CD4-positive, alpha-beta T cell (primary cell): ENCODE results near the gene LYST. TPM values are rescaled to one million over a fixed set of nuclear protein-coding genes. Genes with fewer than 3 reads are reported as not detected.
"Not testable (repeated sequence)": the region's sequence is repeated elsewhere in the genome, so short reads cannot be mapped to it uniquely, and the experiment has no call there.

Source experiments
- ATAC-seq: fragments of 200-7000 bp; cut with Tn5 transposase; one replicate; pipeline ENCODE4 v1.10.0; 2022; ENCODE audit warnings: mild to moderate bottlenecking; ENCODE audit not compliant: poor library complexity
- CTCF ChIA-PET: fragments of 350-600 bp; sonication (Branson Sonifier 250); formaldehyde crosslinking; loops from one replicate; lab custom pipeline; 2021; ENCODE audit warnings: antibody characterized with exemption, inconsistent platforms; lab: Charles Lee
- POLR2A ChIA-PET: fragments of 350-600 bp; sonication (Branson Sonifier 250); formaldehyde crosslinking; loops from one replicate; lab custom pipeline; 2021; ENCODE audit warnings: antibody characterized with exemption, inconsistent platforms; lab: Charles Lee
- DNase-seq, 14 experiments: peaks; one replicate each; pipeline ENCODE4 v3.0.0-alpha.2; 2013 to 2020; ENCODE audit warnings: mixed read lengths in 2 of 14
- H3K27ac ChIP-seq, 2 donors: one replicate each; pipeline versions ENCODE4 v1.5.1 to v1.7.0; 2013; ENCODE audit warnings: low read length in 2 of 2, low read depth in 1 of 2, mild to moderate bottlenecking in 1 of 2
- H3K27me3 ChIP-seq, 2 experiments: 1 replicate in 1 of 2; 2 replicates in 1 of 2; pipeline versions ENCODE4 v1.6.1 to v1.7.0; 2013; ENCODE audit warnings: low read length in 2 of 2, control low read depth in 1 of 2, mild to moderate bottlenecking in 1 of 2, moderate library complexity in 1 of 2; ENCODE audit not compliant: insufficient read depth in 2 of 2, control insufficient read depth in 1 of 2
- H3K36me3 ChIP-seq: one replicate; pipeline ENCODE4 v1.6.1; 2013; ENCODE audit warnings: low read length, control low read depth; ENCODE audit not compliant: insufficient read depth
- H3K4me1 ChIP-seq: one replicate; pipeline ENCODE4 v1.6.1; 2013; ENCODE audit warnings: low read length, control low read depth; ENCODE audit not compliant: insufficient read depth
- H3K4me3 ChIP-seq: one replicate; pipeline ENCODE4 v1.5.1; 2013; ENCODE audit warnings: mild to moderate bottlenecking, low read length, moderate library complexity
- H3K9me3 ChIP-seq, 2 experiments: 1 replicate in 1 of 2; 2 replicates in 1 of 2; pipeline versions ENCODE4 v1.6.1 to v1.7.0; 2013; ENCODE audit warnings: low read length in 2 of 2, mild to moderate bottlenecking in 2 of 2, control low read depth in 1 of 2, moderate library complexity in 1 of 2; ENCODE audit not compliant: control insufficient read depth in 1 of 2, insufficient read depth in 1 of 2
- H3K27ac Mint-ChIP-seq: one replicate; pipeline ENCODE4 v1.8.0; 2020; ENCODE audit warnings: mixed read lengths
- H3K27me3 Mint-ChIP-seq: one replicate; pipeline ENCODE4 v1.8.0; 2021; ENCODE audit warnings: mixed read lengths
- H3K36me3 Mint-ChIP-seq: one replicate; pipeline ENCODE4 v1.8.0; 2021; ENCODE audit warnings: low read depth, mixed read lengths
- H3K4me1 Mint-ChIP-seq: one replicate; pipeline ENCODE4 v1.8.0; 2021; ENCODE audit warnings: low read depth, mixed read lengths
- H3K4me3 Mint-ChIP-seq: one replicate; pipeline ENCODE4 v1.8.0; 2020; ENCODE audit warnings: mild to moderate bottlenecking, mixed read lengths
- H3K9me3 Mint-ChIP-seq: one replicate; pipeline ENCODE4 v1.8.0; 2020; ENCODE audit warnings: mixed read lengths
- intact Hi-C, 2 experiments: fragments of 100-400 bp; cut with DNase I in 1 of 2; cut with micrococcal nuclease in 1 of 2; formaldehyde crosslinking; loops; one replicate each; pipeline versions ENCODE4 v1.15.1 to v1.9.0; 2023 to 2025; cut with DNase I, micrococcal nuclease
- total RNA-seq, 174 experiments: library from RNA in 2 of 174; stranded (reverse) in 2 of 174; gene quantifications; one replicate each; pipeline ENCODE4 v1.2.3 and lab custom pipeline; 2021 to 2026
- TF ChIP-seq, protein P1 (sequence below): fragments of 200-600 bp; IDR thresholded peaks from one replicate; pipeline ENCODE4 v1.8.0; 2022; ENCODE audit warnings: antibody characterized with exemption, mild to moderate bottlenecking

LYST gene
- total RNA-seq, 2 experiments from 2014 or later: 24.9 to 26.8 TPM

DNA sequence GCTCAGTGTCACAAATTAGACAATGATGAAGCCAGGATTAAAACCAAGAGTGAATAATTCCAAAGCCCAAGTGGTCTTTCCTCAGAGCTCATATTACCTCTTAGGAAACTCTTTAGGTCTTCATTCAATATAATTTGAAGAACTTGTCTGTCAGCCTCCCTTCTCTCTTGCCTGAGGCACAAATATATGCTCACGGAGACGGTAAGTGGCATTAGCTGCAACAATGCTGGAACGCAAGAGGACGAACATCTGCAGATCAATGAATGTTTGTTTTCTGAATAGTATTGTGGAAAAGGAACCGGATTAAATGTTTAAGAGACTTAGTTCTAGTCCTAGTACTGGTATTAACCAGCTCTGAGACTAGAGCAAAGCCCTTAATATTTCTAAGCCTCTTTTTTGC, 39.7 kb upstream of the LYST start:
- intact Hi-C loops: no loop called here
- Mint-ChIP-seq H3K36me3 (no peaks in the 10 kb centered on the region), H3K27ac (no peak overlapping the region), H3K4me3 (no peak overlapping the region), H3K27me3 (no peaks in the 10 kb centered on the region), H3K4me1 (no peaks in the 10 kb centered on the region), H3K9me3 (no peaks in the 10 kb centered on the region)
- no peaks in the 10 kb centered on the region for H3K27me3 ChIP-seq
- TF ChIP-seq, protein P1, sequence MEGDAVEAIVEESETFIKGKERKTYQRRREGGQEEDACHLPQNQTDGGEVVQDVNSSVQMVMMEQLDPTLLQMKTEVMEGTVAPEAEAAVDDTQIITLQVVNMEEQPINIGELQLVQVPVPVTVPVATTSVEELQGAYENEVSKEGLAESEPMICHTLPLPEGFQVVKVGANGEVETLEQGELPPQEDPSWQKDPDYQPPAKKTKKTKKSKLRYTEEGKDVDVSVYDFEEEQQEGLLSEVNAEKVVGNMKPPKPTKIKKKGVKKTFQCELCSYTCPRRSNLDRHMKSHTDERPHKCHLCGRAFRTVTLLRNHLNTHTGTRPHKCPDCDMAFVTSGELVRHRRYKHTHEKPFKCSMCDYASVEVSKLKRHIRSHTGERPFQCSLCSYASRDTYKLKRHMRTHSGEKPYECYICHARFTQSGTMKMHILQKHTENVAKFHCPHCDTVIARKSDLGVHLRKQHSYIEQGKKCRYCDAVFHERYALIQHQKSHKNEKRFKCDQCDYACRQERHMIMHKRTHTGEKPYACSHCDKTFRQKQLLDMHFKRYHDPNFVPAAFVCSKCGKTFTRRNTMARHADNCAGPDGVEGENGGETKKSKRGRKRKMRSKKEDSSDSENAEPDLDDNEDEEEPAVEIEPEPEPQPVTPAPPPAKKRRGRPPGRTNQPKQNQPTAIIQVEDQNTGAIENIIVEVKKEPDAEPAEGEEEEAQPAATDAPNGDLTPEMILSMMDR: no peak
- no peak for DNase-seq
- H3K36me3 ChIP-seq: no peaks in the 10 kb centered on the region
- no peak for ATAC-seq
- no peak overlapping the region for H3K4me3 ChIP-seq
- no peaks in the 10 kb centered on the region for H3K9me3 ChIP-seq
- H3K27ac ChIP-seq: no peak overlapping the region
- H3K4me1 ChIP-seq: no peaks in the 10 kb centered on the region
- ChIA-PET CTCF (interaction anchor here (1.2 kb wide), 1 partner anchor 13 kb away, joined by 3 read pairs; no protein-coding TSS in a partner anchor), POLR2A (interaction anchor here (1.0 kb wide), 1 partner anchor 42 kb away, joined by 3 read pairs; no protein-coding TSS in a partner anchor)

DNA sequence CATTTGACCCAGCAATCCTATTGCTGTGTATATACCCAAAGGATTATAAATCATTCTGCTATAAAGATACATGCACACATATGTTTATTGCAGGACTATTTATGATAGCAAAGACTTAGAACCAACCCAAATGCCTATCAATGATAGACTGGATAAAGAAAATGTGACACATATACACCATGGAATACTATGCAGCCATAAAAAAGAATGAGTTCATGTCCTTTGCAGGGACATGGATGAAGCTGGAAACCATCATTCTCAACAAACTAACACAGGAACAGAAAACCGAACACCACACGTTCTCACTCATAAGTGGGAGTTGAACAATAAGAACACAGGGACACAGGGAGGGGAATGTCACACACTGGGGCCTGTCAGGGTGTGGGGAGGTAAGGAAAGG, 37.1 kb upstream of the LYST start:
- H3K36me3 ChIP-seq, POLR2A ChIA-PET, H3K4me1 ChIP-seq, H3K36me3 Mint-ChIP-seq, CTCF ChIA-PET, H3K4me1 Mint-ChIP-seq, H3K27ac Mint-ChIP-seq, DNase-seq, H3K27me3 ChIP-seq, H3K27me3 Mint-ChIP-seq, H3K9me3 ChIP-seq, intact Hi-C loops, H3K9me3 Mint-ChIP-seq, ATAC-seq, H3K4me3 ChIP-seq, H3K27ac ChIP-seq, H3K4me3 Mint-ChIP-seq: not testable (repeated sequence)

DNA sequence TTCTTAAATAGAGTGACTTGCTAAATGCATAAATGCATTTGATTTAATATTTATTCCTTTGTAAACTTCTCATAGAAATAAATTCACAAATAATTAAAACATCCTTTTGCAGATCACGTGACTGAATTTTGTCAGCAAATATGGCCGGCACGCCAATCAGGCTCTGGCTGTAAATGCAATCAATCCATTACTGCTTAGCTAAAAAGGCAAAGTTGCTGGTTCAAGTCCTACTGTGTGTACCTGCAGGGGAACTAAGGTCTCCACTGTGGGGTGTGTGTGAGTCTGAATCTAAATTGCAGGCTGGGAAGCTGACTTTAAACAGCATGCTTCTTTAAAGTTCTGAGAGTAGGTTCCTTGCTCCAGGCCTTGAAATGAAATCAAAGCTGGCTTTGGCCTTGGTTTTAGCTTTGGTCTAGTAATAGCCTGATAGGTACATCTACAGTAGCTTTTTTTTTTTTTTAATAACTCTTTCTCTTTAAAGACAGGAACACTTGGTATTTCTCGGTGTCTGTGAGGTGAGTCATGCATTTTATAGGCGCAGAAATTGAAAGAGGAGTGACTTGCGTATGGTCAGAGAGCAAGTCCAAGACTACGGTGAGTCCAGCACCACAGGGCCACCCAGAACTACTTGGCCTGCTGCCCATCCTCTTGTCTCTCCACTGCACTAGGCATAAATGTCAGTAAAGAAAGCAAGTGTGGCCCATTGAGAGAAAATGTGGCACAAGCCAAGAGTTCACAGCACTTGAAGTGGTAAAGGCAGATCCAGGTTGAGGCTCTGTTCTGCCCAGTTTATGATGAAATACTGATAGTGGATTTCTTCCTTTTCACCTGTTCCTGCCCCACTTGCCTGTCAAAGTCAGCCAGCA, 36.2 kb upstream of the LYST start:
- Histone ChIP-seq H3K27ac (no peak overlapping the region), H3K4me3 (no peak overlapping the region), H3K9me3 (no peaks in the 10 kb centered on the region), H3K4me1 (no peaks in the 10 kb centered on the region), H3K27me3 (no peaks in the 10 kb centered on the region), H3K36me3 (no peaks in the 10 kb centered on the region)
- Mint-ChIP-seq H3K9me3 (no peaks in the 10 kb centered on the region), H3K4me1 (no peaks in the 10 kb centered on the region), H3K36me3 (no peaks in the 10 kb centered on the region), H3K4me3 (no peak overlapping the region), H3K27me3 (no peaks in the 10 kb centered on the region), H3K27ac (no peak overlapping the region)
- intact Hi-C loops: no loop called here
- POLR2A ChIA-PET: no interaction called here
- DNase-seq (no peak), ATAC-seq (no peak)
- TF ChIP-seq, protein P1: no peak
- CTCF ChIA-PET: no interaction called here
